ENCODE data around the gene ZC3H10. TPM values are rescaled to one million over a fixed set of nuclear protein-coding genes. Genes with fewer than 3 reads are reported as not detected.

Gene ZC3H10
- total RNA-seq, 8 experiments from 2014 or later = 5.8 to 11.7 (median 8.0) TPM

GRCh38 chr12:56137853-56138571 lies 19.9 kb downstream of the ZC3H10 start:
- WGBS, 10 experiments = 83 to 100% (median 100%) methylated on average over 1 to 7 of the region's 14 CpGs; no CpG with 5 or more reads in 2 of the 10 experiments
- no peak for ATAC-seq (replicated peaks in 6 of 8)
- Histone ChIP-seq H3K27ac (no peak overlapping the region), H3K4me3 (no peak overlapping the region), H3K4me1 (replicated peaks in 1 of 2) (no peaks in the 10 kb centered on the region)
- in situ Hi-C loops (cut with MboI; ENCODE audit: low pct_unique_long_range_greater_than_20kb in 2 of 9, low sequenced_read_pairs in 9 of 9, unreplicated experiment in 9 of 9) = no loop called here

- in situ Hi-C loops (cut with MboI; ENCODE audit: low pct_unique_long_range_greater_than_20kb in 2 of 9, low sequenced_read_pairs in 9 of 9, unreplicated experiment in 9 of 9) = no loop called here
- 60 to 100% (median 100%) methylated on average over 1 to 9 of the region's 19 CpGs; no CpG with 5 or more reads in 1 of the 10 experiments for WGBS, 10 experiments
- no peak overlapping the region for H3K4me3 ChIP-seq
- H3K27ac ChIP-seq = no peak overlapping the region
- no peak for ATAC-seq (replicated peaks in 6 of 8)
- H3K4me1 ChIP-seq (replicated peaks in 1 of 2) = no peaks in the 10 kb centered on the region
Measured at GRCh38 chr12:56141946-56142784, 24.1 kb downstream of the ZC3H10 start.

GRCh38 chr12:56143217-56143616 lies 25.2 kb downstream of the ZC3H10 start:
- no peak overlapping the region for H3K27ac ChIP-seq
- no peak overlapping the region for H3K4me3 ChIP-seq
- WGBS, 10 experiments = 80 to 100% (median 90%) methylated on average over 1 to 4 of the region's 4 CpGs; no CpG with 5 or more reads in 5 of the 10 experiments
- in situ Hi-C loops (cut with MboI; ENCODE audit: low pct_unique_long_range_greater_than_20kb in 2 of 9, low sequenced_read_pairs in 9 of 9, unreplicated experiment in 9 of 9) = no loop called here
- no peak for ATAC-seq (replicated peaks in 6 of 8)
- no peaks in the 10 kb centered on the region for H3K4me1 ChIP-seq (replicated peaks in 1 of 2)

- no peaks in the 10 kb centered on the region for H3K4me1 ChIP-seq (replicated peaks in 1 of 2)
- no peak overlapping the region for H3K27ac ChIP-seq
- no peak overlapping the region for H3K4me3 ChIP-seq
- ATAC-seq (replicated peaks in 6 of 8) = no peak
- in situ Hi-C loops (cut with MboI; ENCODE audit: low pct_unique_long_range_greater_than_20kb in 2 of 9, low sequenced_read_pairs in 9 of 9, unreplicated experiment in 9 of 9) = no loop called here
- WGBS, 10 experiments = 80 to 100% (median 94%) methylated on average over 1 to 6 of the region's 8 CpGs; no CpG with 5 or more reads in 3 of the 10 experiments
Measured at GRCh38 chr12:56143870-56144269, 25.8 kb downstream of the ZC3H10 start.

- H3K27ac ChIP-seq = no peak overlapping the region
- H3K4me1 ChIP-seq (replicated peaks in 1 of 2) = no peaks in the 10 kb centered on the region
- no peak for ATAC-seq (replicated peaks in 6 of 8)
- no peak overlapping the region for H3K4me3 ChIP-seq
- WGBS, 10 experiments = 70 to 100% (median 93%) methylated on average over 1 to 3 of the region's 3 CpGs; no CpG with 5 or more reads in 2 of the 10 experiments
- in situ Hi-C loops (cut with MboI; ENCODE audit: low pct_unique_long_range_greater_than_20kb in 2 of 9, low sequenced_read_pairs in 9 of 9, unreplicated experiment in 9 of 9) = no loop called here
Measured at GRCh38 chr12:56145217-56145616, 27.2 kb downstream of the ZC3H10 start.

- WGBS, 10 experiments = 58 to 100% (median 90%) methylated on average over 3 to 12 of the region's 13 CpGs
Measured at GRCh38 chr12:56146492-56147460, 28.7 kb downstream of the ZC3H10 start.

GRCh38 chr12:56150563-56150962 lies 32.5 kb downstream of the ZC3H10 start:
- no peak for ATAC-seq (replicated peaks in 6 of 8)
- in situ Hi-C loops (cut with MboI; ENCODE audit: low pct_unique_long_range_greater_than_20kb in 2 of 9, low sequenced_read_pairs in 9 of 9, unreplicated experiment in 9 of 9) = loop anchor here in 1 of 9 experiments (25.0 kb wide), 1 partner anchor 112 kb away; the partner anchor contains the start of genes ANKRD52 and COQ10A
- H3K27ac ChIP-seq = no peak overlapping the region

More at GRCh38 chr12:56146492-56147460, 28.7 kb downstream of the ZC3H10 start:
- peak in 2 of 8 experiments; percentile 8 to 37 for ATAC-seq (replicated peaks in 6 of 8)
- Histone ChIP-seq H3K4me1 (replicated peaks in 1 of 2) (peaks cover 3 to 7% of the 10 kb centered on the region in 2 donors), H3K4me3 (no peak overlapping the region), H3K27ac (no peak overlapping the region)
- in situ Hi-C loops (cut with MboI; ENCODE audit: low pct_unique_long_range_greater_than_20kb in 2 of 9, low sequenced_read_pairs in 9 of 9, unreplicated experiment in 9 of 9) = no loop called here

GRCh38 chr12:56151672-56152131 lies 33.6 kb downstream of the ZC3H10 start:
- WGBS, 10 experiments = 0 to 20% (median 12%) methylated on average over 1 to 11 of the region's 12 CpGs; no CpG with 5 or more reads in 4 of the 10 experiments
- ATAC-seq (replicated peaks in 6 of 8) = peak; percentile 31 to 58 (median 42)
- in situ Hi-C loops (cut with MboI; ENCODE audit: low pct_unique_long_range_greater_than_20kb in 2 of 9, low sequenced_read_pairs in 9 of 9, unreplicated experiment in 9 of 9) = loop anchor here in 1 of 9 experiments (25.0 kb wide), 1 partner anchor 111 kb away; the partner anchor contains the start of genes ANKRD52 and COQ10A
- Histone ChIP-seq H3K4me3 (peak overlapping the region; percentile 55 to 95 (median 70)), H3K27ac (peak overlapping the region; percentile 88 to 90), H3K4me1 (replicated peaks in 1 of 2) (peaks cover 11 to 15% of the 10 kb centered on the region in 2 donors)

More at GRCh38 chr12:56150563-56150962, 32.5 kb downstream of the ZC3H10 start:
- Histone ChIP-seq H3K4me1 (replicated peaks in 1 of 2) (peaks cover 11 to 15% of the 10 kb centered on the region in 2 donors), H3K4me3 (no peak overlapping the region)
- 67 to 100% (median 88%) methylated on average over 1 to 3 of the region's 3 CpGs; no CpG with 5 or more reads in 1 of the 10 experiments for WGBS, 10 experiments

- 2% methylated on average over 9 to 14 of the region's 37 CpGs; no CpG with 5 or more reads in 8 of the 10 experiments for WGBS, 10 experiments
- Histone ChIP-seq H3K4me3 (peak within 1 kb of the TSS; percentile 55 to 95 (median 70)), H3K4me1 (replicated peaks in 1 of 2) (peaks cover 15 to 20% of the 10 kb centered on the region in 2 donors), H3K27ac (peak within 1 kb of the TSS; percentile 88 to 90)
- ATAC-seq (replicated peaks in 6 of 8) = peak; percentile 88 to 94 (median 92)
- in situ Hi-C loops (cut with MboI; ENCODE audit: low pct_unique_long_range_greater_than_20kb in 2 of 9, low sequenced_read_pairs in 9 of 9, unreplicated experiment in 9 of 9) = loop anchor here in 1 of 9 experiments (25.0 kb wide), 1 partner anchor 110 kb away; the partner anchor contains the start of genes ANKRD52 and COQ10A
Measured at GRCh38 chr12:56152132-56152755, 34.2 kb downstream of the ZC3H10 start, which contains the start of gene MYL6B. Gene MYL6B (plus strand): TSS chr12:56152587. CDS start chr12:56153919, 1,332 bp downstream.

- in situ Hi-C loops (cut with MboI; ENCODE audit: low pct_unique_long_range_greater_than_20kb in 2 of 9, low sequenced_read_pairs in 9 of 9, unreplicated experiment in 9 of 9) = loop anchor here in 1 of 9 experiments (25.0 kb wide), 1 partner anchor 109 kb away; the partner anchor contains the start of genes ANKRD52 and COQ10A
- Histone ChIP-seq H3K4me3 (peak overlapping the region; percentile 55 to 95 (median 70)), H3K27ac (peak overlapping the region; percentile 88 to 90), H3K4me1 (replicated peaks in 1 of 2) (peaks cover 16 to 20% of the 10 kb centered on the region in 2 donors)
- WGBS, 10 experiments = 0 to 10% (median 0%) methylated on average over 2 to 3 of the region's 8 CpGs; no CpG with 5 or more reads in 5 of the 10 experiments
- peak; percentile 3 to 16 (median 9) for ATAC-seq (replicated peaks in 6 of 8)
Measured at GRCh38 chr12:56152756-56153677, 35.0 kb downstream of the ZC3H10 start.
